ENCODE data around the gene MAPKAPK2.

- TF ChIP-seq, protein P1, sequence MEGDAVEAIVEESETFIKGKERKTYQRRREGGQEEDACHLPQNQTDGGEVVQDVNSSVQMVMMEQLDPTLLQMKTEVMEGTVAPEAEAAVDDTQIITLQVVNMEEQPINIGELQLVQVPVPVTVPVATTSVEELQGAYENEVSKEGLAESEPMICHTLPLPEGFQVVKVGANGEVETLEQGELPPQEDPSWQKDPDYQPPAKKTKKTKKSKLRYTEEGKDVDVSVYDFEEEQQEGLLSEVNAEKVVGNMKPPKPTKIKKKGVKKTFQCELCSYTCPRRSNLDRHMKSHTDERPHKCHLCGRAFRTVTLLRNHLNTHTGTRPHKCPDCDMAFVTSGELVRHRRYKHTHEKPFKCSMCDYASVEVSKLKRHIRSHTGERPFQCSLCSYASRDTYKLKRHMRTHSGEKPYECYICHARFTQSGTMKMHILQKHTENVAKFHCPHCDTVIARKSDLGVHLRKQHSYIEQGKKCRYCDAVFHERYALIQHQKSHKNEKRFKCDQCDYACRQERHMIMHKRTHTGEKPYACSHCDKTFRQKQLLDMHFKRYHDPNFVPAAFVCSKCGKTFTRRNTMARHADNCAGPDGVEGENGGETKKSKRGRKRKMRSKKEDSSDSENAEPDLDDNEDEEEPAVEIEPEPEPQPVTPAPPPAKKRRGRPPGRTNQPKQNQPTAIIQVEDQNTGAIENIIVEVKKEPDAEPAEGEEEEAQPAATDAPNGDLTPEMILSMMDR (IDR thresholded peaks at IDR 0.05), result no peak
- TF ChIP-seq POLR2A (IDR thresholded peaks at IDR 0.05), result no peak
These were observed 18.6 kb upstream of the MAPKAPK2 start for GRCh38 chr1:206666031-206666561.

All from adrenal gland (tissue), 5 donors.